Activated naive CD4-positive, alpha-beta T cell treated with Interleukin-2 at 50 U/mL for 16 hours (primary cell): Measurements from ENCODE around the gene ENTPD8.
A peak's percentile ranks its signal among the peaks of the same experiment; 100 is the strongest.
"Not testable (repeated sequence)": the region's sequence is repeated elsewhere in the genome, so short reads cannot be mapped to it uniquely, and the experiment has no call there.

Experiments
- DNase-seq: peaks from one replicate; pipeline ENCODE4 v3.0.0-alpha.2; 2020

Gene ENTPD8

DNA sequence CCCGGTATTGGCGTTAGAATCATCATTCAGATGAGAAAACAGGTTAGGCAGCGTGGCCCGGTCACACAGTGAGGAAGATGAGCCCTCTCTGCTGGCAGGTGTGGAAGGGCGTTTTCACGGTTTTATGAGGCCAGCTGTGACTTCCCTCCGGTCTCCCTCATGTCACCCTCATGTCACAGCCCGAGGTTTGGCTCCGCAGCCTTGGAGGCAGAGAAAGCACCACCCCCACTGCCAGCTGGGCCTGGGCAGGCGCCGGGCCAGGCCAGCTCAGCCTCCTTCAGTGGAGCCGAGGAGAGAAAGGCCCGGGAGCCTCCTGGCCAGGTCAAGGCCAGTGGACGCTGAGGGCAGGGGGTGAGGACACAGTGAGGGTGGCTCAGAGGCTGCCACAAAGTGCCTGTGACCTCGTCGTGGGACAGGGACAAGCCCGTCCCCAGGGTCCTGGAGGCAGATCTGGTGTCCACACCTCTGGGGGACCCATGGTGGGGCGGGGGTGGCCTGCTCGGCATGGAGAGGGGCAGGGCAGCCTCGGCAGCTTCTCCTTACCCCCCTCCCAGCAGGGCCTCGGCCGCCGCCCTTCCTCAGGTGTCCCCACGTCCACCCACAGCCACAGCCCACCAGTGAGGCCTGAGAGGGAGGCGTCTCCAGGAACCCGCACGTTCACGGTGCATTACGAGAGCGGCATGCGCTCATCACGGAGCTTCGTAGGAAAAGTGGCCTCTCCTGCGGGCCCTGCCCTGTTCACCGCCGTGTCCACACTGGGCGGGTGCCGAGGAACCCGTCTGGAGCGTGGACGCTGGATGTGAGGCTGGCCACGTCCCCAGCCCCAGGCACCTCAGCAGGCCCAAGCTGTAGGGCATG, 50.4 kb downstream of the ENTPD8 start:
- no peak for DNase-seq

DNA sequence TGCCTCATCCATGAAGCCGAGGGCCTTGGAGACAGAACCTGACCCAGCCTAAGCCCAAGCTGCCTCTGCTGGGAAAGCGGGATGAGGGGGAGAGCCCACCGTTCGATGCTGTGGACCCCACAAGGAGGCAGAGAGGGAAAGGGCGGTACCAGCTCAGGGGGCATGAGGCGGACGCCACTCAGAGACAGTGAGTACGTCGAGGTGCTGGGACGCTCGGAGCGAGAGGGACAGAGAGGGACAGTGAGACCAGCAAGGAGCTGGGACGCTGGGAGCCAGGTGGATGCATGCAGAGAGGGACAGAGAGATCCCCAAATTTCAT, 51.8 kb downstream of the ENTPD8 start:
- no peak for DNase-seq

DNA sequence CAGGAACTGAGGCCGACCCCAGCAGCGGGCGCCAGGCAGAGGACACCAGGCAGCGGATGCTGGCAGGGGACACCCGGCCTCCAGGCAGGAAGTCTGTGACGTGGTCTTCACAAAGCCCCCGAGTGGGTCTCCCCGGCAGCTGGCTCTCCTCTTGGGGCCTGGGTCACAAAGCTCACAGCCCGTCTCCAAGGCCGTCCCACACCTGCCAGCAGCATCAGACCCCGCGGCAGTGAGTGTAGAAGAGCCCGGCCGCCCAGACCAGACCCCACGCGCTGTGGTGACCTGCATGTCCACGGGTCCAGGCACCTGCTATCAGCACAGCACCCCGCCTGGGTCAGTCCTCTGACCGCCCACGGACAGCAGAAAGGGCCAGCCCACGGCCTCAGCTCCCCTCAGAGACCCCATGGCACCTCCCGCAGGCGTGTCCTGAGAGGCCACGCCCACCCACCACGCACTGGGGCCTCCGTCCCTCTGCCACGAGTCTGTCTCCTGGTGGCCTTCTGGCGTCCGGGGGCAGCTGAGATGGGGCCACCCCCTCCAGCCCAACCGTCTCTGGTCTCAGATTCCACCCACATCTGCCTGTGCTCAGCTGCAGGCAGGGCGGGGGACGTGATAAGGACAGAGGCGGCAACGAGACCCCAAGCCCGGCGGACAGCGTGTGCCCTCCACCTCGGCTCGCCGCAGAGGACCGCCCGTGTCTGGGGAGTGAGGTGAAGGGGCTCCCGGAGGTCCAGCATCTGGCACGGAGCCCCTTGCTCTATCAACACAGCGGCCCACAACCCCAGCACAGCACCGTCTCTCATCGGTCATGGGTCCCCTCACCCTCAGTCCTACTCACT, 52.3 kb downstream of the ENTPD8 start:
- DNase-seq, result no peak

DNA sequence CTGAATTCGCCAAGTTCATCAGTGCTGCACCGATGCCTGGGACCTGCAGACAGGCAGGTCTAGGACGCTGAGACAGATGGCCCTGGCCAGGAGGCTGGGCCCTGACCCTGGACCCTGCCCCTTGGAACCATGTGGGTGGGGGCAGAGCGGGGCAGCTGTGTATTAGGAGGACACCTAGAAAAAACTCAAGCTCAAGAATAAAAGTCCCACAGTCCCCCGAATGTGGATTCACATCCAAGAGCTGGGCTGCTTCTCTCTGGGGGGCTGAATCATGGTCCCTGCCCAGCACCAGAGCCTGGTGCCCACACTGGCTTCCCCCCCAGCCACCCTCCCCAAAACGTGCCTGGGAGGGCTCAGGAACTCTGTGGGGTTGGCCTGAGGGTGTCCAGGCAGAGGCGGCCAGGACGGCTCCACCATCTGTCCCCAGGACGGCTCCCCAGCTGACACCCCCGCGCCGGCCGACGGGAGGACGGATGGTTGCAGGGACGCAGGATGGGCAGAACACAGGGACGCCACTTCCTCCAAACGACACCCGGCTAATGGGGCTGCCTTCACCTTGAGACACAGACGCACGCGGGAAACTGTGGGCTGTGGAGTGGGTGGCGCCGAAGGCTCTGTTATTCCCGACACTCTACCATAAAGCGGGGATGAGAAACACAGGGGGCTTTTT, 53.1 kb downstream of the ENTPD8 start:
- no peak for DNase-seq

DNA sequence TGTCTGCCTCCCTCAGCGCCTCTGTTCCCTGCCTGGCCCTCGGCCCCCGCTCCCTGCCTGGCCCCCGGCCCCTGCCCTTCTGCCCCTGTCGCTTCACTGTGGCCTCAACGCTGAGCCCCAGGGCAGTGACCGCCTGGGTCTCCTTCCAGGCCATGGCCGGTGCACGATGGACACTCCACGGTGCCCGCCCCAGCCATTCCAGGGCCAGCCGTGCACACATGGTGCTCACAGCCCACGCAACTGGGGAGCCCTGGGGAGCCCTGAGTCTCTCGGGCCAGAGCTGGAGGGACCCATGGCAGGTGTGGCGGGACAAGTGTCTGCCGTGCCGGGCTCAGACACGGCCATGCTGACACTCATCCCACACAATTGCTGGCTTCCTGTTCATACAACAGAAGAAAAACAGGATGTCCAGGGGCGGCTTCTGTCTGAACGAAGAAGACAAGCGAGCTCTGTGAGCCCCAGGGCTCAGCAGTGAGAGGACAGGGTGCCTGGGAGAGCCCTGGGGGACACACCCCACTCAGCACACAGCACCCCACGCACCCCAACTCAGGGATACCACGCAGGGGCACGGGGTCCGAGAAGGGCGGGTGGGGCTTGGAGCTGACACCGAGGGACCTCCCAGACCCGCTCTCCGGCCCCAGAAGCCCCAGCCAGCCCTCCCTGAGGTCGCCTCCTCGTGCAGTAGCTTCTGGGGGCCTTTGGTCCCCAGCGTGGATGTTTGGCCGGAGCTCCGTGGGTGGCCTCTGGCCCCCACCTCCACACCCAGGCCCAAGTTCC, 53.9 kb downstream of the ENTPD8 start:
- peak; percentile 32 for DNase-seq

DNA sequence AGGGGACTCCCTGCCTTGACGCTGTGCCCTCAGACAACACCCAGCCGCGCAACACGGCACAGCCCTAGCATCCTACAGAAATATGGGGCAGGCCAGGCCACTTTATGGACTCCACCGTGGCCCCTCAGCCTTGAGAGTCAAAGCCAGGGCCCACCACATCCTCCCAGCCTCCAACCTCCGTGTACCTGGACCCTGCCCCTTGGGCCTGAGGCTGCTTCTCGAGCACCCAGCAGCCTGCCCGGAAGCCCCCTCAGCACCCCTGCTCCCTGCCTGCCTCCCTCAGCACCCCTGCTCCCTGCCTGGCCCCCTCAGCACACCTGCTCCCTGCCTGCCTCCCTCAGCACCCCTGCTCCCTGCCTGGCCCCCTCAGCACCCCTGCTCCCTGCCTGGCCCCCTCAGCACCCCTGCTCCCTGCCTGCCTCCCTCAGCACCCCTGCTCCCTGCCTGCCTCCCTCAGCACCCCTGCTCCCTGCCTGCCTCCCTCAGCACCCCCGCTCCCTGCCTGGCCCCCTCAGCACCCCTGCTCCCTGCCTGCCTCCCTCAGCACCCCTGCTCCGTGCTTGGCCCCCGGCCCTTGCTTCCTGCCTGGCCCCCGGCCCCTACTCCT, 54.5 kb downstream of the ENTPD8 start:
- DNase-seq, result not testable (repeated sequence)

DNA sequence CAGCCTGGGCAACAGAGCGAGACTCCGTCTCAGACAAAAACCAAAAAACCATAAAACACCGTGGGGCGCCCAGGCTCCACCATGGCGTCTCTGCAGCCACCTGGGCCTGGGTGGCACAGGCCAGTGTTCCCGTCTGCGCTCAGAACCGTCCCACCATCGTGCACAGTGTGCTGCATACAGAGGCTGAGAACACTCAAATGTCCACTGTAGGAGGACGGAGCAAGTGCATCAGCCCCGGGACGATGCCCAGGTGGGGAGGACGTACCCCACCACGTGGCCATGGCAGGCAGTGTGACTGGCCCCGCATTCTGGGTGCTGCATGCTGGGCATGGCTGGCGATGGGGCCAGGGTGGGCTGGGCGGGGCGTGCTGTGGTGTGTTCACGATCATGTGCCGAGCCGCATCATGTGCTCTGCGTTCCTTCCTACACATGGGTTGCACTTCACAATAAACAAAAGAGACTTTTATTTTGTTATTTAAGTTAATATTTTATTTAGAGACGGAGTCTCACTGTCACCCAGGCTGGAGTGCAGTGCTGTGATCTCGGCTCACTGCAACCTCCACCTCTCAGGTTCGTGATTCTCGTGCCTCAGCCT, 56.0 kb downstream of the ENTPD8 start:
- no peak for DNase-seq
